HG03196 (cell line): ENCODE data around the gene INSRR.

Experiments used
- ATAC-seq: cut with Tn5 transposase; IDR thresholded peaks from one replicate; pipeline ENCODE4 v1.9.1; 2021; ENCODE audit not compliant: unreplicated experiment

The INSRR gene

GRCh38 chr1:156808186-156809030 lies 50.5 kb downstream of the INSRR start:
- ATAC-seq, result no peak

- ATAC-seq, result no peak
Observed at GRCh38 chr1:156807627-156808026, 51.3 kb downstream of the INSRR start.

- no peak for ATAC-seq
Observed at GRCh38 chr1:156806512-156807440, 52.1 kb downstream of the INSRR start.

GRCh38 chr1:156805766-156806511 lies 53.0 kb downstream of the INSRR start:
- ATAC-seq, result no peak

GRCh38 chr1:156804572-156805243 lies 54.2 kb downstream of the INSRR start:
- no peak for ATAC-seq

GRCh38 chr1:156804026-156804425 lies 54.9 kb downstream of the INSRR start:
- ATAC-seq, result no peak

- no peak for ATAC-seq
Observed at GRCh38 chr1:156803086-156803851, 55.6 kb downstream of the INSRR start.

GRCh38 chr1:156802421-156802935 lies 56.4 kb downstream of the INSRR start:
- ATAC-seq, result no peak

GRCh38 chr1:156801409-156802121 lies 57.4 kb downstream of the INSRR start:
- ATAC-seq, result no peak

- no peak for ATAC-seq
Observed at GRCh38 chr1:156797212-156797871, 61.6 kb downstream of the INSRR start.

GRCh38 chr1:156796340-156797097 lies 62.4 kb downstream of the INSRR start:
- no peak for ATAC-seq

GRCh38 chr1:156795787-156796186 lies 63.1 kb downstream of the INSRR start:
- ATAC-seq, result no peak

- ATAC-seq, result no peak
Observed at GRCh38 chr1:156795374-156795733, 63.6 kb downstream of the INSRR start.

GRCh38 chr1:156794506-156795373 lies 64.2 kb downstream of the INSRR start:
- ATAC-seq, result no peak
